ENCODE results near the gene TSPO. TPM values are rescaled to one million over a fixed set of nuclear protein-coding genes. Genes with fewer than 3 reads are reported as not detected.
A peak's percentile ranks its signal among the peaks of the same experiment; 100 is the strongest.

TSPO gene
- total and polyA plus RNA-seq, 2 of the 13 experiments (the other 11 are each of a cell fraction or from before 2014, with no cell fraction given), result 0.46 to 1.4 TPM

DNA sequence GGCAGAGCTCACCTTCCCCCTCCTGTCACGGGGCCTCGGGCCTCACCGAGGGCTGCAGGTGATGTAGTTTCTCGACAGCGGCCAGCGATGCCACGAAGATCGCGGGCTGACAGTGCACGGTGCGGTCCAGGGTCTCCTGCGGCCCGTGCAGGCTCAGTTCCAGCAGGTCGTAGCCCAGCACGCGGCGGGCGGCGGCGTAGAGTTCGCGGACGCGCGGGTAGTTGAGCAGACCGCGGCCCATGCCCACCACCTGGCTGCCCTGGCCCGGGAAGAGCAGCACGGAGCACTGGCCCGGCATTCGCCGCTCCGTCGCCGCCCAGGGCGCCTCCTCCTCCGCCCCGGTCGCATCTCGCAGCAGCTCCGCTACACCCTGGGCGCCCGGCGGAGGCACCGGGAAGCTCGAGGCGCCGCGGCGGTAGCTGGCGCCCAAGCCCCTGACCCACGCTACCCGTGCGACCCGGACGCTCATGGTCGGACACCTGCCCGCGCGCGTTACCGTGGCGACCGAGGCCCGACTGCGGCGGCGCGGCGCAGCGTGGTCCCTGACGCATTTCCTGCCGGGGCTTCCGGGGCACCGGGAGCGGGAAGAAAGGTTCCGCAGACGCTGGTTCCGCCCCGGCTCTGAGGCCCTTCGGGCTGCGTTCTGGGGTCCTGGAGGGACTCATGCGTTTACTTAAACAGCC, 8.3 kb upstream of the TSPO start, which contains the start of gene MCAT (continued):
- TF ChIP-seq, protein P1, sequence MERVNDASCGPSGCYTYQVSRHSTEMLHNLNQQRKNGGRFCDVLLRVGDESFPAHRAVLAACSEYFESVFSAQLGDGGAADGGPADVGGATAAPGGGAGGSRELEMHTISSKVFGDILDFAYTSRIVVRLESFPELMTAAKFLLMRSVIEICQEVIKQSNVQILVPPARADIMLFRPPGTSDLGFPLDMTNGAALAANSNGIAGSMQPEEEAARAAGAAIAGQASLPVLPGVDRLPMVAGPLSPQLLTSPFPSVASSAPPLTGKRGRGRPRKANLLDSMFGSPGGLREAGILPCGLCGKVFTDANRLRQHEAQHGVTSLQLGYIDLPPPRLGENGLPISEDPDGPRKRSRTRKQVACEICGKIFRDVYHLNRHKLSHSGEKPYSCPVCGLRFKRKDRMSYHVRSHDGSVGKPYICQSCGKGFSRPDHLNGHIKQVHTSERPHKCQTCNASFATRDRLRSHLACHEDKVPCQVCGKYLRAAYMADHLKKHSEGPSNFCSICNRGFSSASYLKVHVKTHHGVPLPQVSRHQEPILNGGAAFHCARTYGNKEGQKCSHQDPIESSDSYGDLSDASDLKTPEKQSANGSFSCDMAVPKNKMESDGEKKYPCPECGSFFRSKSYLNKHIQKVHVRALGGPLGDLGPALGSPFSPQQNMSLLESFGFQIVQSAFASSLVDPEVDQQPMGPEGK (CRISPR knock-in tag; IDR thresholded peaks at IDR 0.05), result peak; percentile 41; the same call in 1 of the 2 replicates
- no peak for TF ChIP-seq ZNF180 (CRISPR knock-in tag; IDR thresholded peaks at IDR 0.05; ENCODE audit: borderline replicate concordance, low read depth)
- TF ChIP-seq, protein P2, sequence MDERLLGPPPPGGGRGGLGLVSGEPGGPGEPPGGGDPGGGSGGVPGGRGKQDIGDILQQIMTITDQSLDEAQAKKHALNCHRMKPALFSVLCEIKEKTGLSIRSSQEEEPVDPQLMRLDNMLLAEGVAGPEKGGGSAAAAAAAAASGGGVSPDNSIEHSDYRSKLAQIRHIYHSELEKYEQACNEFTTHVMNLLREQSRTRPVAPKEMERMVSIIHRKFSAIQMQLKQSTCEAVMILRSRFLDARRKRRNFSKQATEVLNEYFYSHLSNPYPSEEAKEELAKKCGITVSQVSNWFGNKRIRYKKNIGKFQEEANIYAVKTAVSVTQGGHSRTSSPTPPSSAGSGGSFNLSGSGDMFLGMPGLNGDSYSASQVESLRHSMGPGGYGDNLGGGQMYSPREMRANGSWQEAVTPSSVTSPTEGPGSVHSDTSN (CRISPR knock-in tag; IDR thresholded peaks at IDR 0.05), result no peak
- TF ChIP-seq ZFP82 (CRISPR knock-in tag; IDR thresholded peaks at IDR 0.05; ENCODE audit: borderline replicate concordance), result no peak
- TF ChIP-seq ZNF484 (CRISPR knock-in tag; IDR thresholded peaks at IDR 0.05; ENCODE audit: borderline replicate concordance, low read depth), result no peak
- no peak for TF ChIP-seq TOPORS (CRISPR knock-in tag; IDR thresholded peaks at IDR 0.05)
- TF ChIP-seq, protein P3, sequence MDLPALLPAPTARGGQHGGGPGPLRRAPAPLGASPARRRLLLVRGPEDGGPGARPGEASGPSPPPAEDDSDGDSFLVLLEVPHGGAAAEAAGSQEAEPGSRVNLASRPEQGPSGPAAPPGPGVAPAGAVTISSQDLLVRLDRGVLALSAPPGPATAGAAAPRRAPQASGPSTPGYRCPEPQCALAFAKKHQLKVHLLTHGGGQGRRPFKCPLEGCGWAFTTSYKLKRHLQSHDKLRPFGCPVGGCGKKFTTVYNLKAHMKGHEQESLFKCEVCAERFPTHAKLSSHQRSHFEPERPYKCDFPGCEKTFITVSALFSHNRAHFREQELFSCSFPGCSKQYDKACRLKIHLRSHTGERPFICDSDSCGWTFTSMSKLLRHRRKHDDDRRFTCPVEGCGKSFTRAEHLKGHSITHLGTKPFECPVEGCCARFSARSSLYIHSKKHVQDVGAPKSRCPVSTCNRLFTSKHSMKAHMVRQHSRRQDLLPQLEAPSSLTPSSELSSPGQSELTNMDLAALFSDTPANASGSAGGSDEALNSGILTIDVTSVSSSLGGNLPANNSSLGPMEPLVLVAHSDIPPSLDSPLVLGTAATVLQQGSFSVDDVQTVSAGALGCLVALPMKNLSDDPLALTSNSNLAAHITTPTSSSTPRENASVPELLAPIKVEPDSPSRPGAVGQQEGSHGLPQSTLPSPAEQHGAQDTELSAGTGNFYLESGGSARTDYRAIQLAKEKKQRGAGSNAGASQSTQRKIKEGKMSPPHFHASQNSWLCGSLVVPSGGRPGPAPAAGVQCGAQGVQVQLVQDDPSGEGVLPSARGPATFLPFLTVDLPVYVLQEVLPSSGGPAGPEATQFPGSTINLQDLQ (CRISPR knock-in tag; IDR thresholded peaks at IDR 0.05), result 0 out of 2 replicates have a peak, but pooled peaks have one; percentile 47
- TF ChIP-seq, protein P4, sequence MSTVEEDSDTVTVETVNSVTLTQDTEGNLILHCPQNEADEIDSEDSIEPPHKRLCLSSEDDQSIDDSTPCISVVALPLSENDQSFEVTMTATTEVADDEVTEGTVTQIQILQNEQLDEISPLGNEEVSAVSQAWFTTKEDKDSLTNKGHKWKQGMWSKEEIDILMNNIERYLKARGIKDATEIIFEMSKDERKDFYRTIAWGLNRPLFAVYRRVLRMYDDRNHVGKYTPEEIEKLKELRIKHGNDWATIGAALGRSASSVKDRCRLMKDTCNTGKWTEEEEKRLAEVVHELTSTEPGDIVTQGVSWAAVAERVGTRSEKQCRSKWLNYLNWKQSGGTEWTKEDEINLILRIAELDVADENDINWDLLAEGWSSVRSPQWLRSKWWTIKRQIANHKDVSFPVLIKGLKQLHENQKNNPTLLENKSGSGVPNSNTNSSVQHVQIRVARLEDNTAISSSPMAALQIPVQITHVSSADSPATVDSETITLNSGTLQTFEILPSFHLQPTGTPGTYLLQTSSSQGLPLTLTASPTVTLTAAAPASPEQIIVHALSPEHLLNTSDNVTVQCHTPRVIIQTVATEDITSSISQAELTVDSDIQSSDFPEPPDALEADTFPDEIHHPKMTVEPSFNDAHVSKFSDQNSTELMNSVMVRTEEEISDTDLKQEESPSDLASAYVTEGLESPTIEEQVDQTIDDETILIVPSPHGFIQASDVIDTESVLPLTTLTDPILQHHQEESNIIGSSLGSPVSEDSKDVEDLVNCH (CRISPR knock-in tag; IDR thresholded peaks at IDR 0.05), result no peak
- TF ChIP-seq IKZF4 (CRISPR knock-in tag; IDR thresholded peaks at IDR 0.05; ENCODE audit: borderline replicate concordance, low read depth, not compliant biosample characterization), result no peak
- TF ChIP-seq FOXA1 (IDR thresholded peaks at IDR 0.05), result no peak
- peak; percentile 28; the same call in 1 of the 2 replicates for TF ChIP-seq FOXA1 (CRISPR knock-in tag; IDR thresholded peaks at IDR 0.05)
- TF ChIP-seq, protein P5, sequence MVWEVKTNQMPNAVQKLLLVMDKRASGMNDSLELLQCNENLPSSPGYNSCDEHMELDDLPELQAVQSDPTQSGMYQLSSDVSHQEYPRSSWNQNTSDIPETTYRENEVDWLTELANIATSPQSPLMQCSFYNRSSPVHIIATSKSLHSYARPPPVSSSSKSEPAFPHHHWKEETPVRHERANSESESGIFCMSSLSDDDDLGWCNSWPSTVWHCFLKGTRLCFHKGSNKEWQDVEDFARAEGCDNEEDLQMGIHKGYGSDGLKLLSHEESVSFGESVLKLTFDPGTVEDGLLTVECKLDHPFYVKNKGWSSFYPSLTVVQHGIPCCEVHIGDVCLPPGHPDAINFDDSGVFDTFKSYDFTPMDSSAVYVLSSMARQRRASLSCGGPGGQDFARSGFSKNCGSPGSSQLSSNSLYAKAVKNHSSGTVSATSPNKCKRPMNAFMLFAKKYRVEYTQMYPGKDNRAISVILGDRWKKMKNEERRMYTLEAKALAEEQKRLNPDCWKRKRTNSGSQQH (CRISPR knock-in tag; IDR thresholded peaks at IDR 0.05; ENCODE audit: low read depth), result no peak
- no peak for TF ChIP-seq NCOA5 (CRISPR knock-in tag; IDR thresholded peaks at IDR 0.05)
- 0 out of 2 replicates have a peak, but pooled peaks have one; percentile 54 for TF ChIP-seq ZNF761 (CRISPR knock-in tag; conservative IDR thresholded peaks at IDR 0.05)
- peak; percentile 87; the same call in 1 of the 2 replicates for TF ChIP-seq ZNF335 (CRISPR knock-in tag; IDR thresholded peaks at IDR 0.05)
- TF ChIP-seq ZNF138 (CRISPR knock-in tag; IDR thresholded peaks at IDR 0.05; ENCODE audit: low read depth), result peak; percentile 33; the same call in 1 of the 2 replicates
- no peak for TF ChIP-seq GTF2F1 (IDR thresholded peaks at IDR 0.05; ENCODE audit: low read length)
- TF ChIP-seq SMYD3 (CRISPR knock-in tag; IDR thresholded peaks at IDR 0.05), result no peak
- TF ChIP-seq THAP11 (CRISPR knock-in tag; IDR thresholded peaks at IDR 0.05), result peak; percentile 96
- TF ChIP-seq MAFF (IDR thresholded peaks at IDR 0.05; ENCODE audit: low read depth, low read length), result no peak
- TF ChIP-seq HMG20B (CRISPR knock-in tag; conservative IDR thresholded peaks at IDR 0.05), result no peak

Data from HepG2 (cell line).